Posterior vena cava (tissue), 2 donors: ENCODE data around the gene F2RL2. TPM values are rescaled to one million over a fixed set of nuclear protein-coding genes. Genes with fewer than 3 reads are reported as not detected.
"Not testable (repeated sequence)": the region's sequence is repeated elsewhere in the genome, so short reads cannot be mapped to it uniquely, and the experiment has no call there.

Experiments
- DNase-seq: peaks from one replicate; pipeline ENCODE4 v3.0.0-alpha.2; 2020; ENCODE audit warnings: low spot score
- intact Hi-C, 2 donors: fragments of 100-400 bp; cut with DNase I; formaldehyde crosslinking; loops; one replicate each; pipeline versions ENCODE4 v1.14.1 to v1.14.2; 2022 to 2023
- total RNA-seq, 2 donors: library from RNA; stranded (reverse); fragmentation: NEBNext Ultra II Directional; extraction: Animal tissue kit (Norgen Biotek cat#: 25700); gene quantifications; one replicate each; pipeline ENCODE4 v1.2.1, GENCODE V29; 2021
- donor health status: DM: yes; HTN: yes; CAD: no.
- donor health status: DM: yes; HTN: yes; CAD: no.

The F2RL2 gene
- total RNA-seq, 2 donors from 2014 or later: 0.10 to 0.28 TPM

GRCh38 chr5:76626738-76627137 lies 3.5 kb upstream of the F2RL2 start:
- intact Hi-C loops: no loop called here
- DNase-seq: no peak

- intact Hi-C loops: no loop called here
These were observed 2.0 kb upstream of the F2RL2 start for GRCh38 chr5:76625087-76625815.

GRCh38 chr5:76622076-76622475 lies 1.1 kb downstream of the F2RL2 start:
- no peak for DNase-seq
- intact Hi-C loops: no loop called here

More at GRCh38 chr5:76625087-76625815, 2.0 kb upstream of the F2RL2 start:
- no peak for DNase-seq

GRCh38 chr5:76620166-76620565 lies 3.0 kb downstream of the F2RL2 start:
- no peak for DNase-seq
- intact Hi-C loops: no loop called here

GRCh38 chr5:76617675-76618074 lies 5.5 kb downstream of the F2RL2 start:
- intact Hi-C loops: no loop called here
- no peak for DNase-seq

- intact Hi-C loops: no loop called here
- DNase-seq: no peak
These were observed 6.0 kb downstream of the F2RL2 start for GRCh38 chr5:76617229-76617628.

GRCh38 chr5:76616206-76616605 lies 7.0 kb downstream of the F2RL2 start:
- intact Hi-C loops: no loop called here
- no peak for DNase-seq

- intact Hi-C loops: no loop called here
- no peak for DNase-seq
These were observed 7.4 kb downstream of the F2RL2 start for GRCh38 chr5:76615759-76616158.

- intact Hi-C loops: no loop called here
- no peak for DNase-seq
These were observed 10.3 kb downstream of the F2RL2 start for GRCh38 chr5:76612942-76613341.

GRCh38 chr5:76610196-76610595 lies 13.0 kb downstream of the F2RL2 start:
- no peak for DNase-seq
- intact Hi-C loops: no loop called here

GRCh38 chr5:76608833-76609232 lies 14.4 kb downstream of the F2RL2 start:
- intact Hi-C loops: no loop called here
- no peak for DNase-seq

GRCh38 chr5:76607353-76607871 lies 15.8 kb downstream of the F2RL2 start:
- DNase-seq: no peak
- intact Hi-C loops: no loop called here

GRCh38 chr5:76606701-76607100 lies 16.5 kb downstream of the F2RL2 start:
- no peak for DNase-seq
- intact Hi-C loops: no loop called here

- intact Hi-C loops: no loop called here
- DNase-seq: no peak
These were observed 18.4 kb downstream of the F2RL2 start for GRCh38 chr5:76604838-76605237.

- DNase-seq, intact Hi-C loops: not testable (repeated sequence)
These were observed 19.2 kb downstream of the F2RL2 start for GRCh38 chr5:76603991-76604390.

GRCh38 chr5:76602094-76602726 lies 21.0 kb downstream of the F2RL2 start:
- no peak for DNase-seq
- intact Hi-C loops: no loop called here

GRCh38 chr5:76601470-76601869 lies 21.7 kb downstream of the F2RL2 start:
- intact Hi-C loops: no loop called here

GRCh38 chr5:76600716-76601115 lies 22.5 kb downstream of the F2RL2 start:
- intact Hi-C loops: no loop called here
- DNase-seq: no peak

More at GRCh38 chr5:76601470-76601869, 21.7 kb downstream of the F2RL2 start:
- no peak for DNase-seq

- intact Hi-C loops: no loop called here
- no peak for DNase-seq
These were observed 24.7 kb downstream of the F2RL2 start for GRCh38 chr5:76598531-76598930.

- intact Hi-C loops: no loop called here
- DNase-seq: no peak
These were observed 27.3 kb downstream of the F2RL2 start for GRCh38 chr5:76595755-76596481.
